Sigmoid colon (tissue), 7 donors: Measurements from ENCODE around the gene COMMD3. TPM values are rescaled to one million over a fixed set of nuclear protein-coding genes. Genes with fewer than 3 reads are reported as not detected.

Experiments used
- DNase-seq: peaks from one replicate; pipeline ENCODE4 v3.0.0-alpha.2; 2019
- H3K27ac ChIP-seq, 4 donors: fragments of 200-600 bp; sonication (generic); one replicate each; pipeline ENCODE4 v1.5.1; 2016 to 2019; ENCODE audit warnings: mild to moderate bottlenecking in 1 of 4
- H3K27me3 ChIP-seq, 3 donors: fragments of 200-600 bp; sonication (generic); one replicate each; pipeline ENCODE4 v1.5.1; 2019; ENCODE audit warnings: mild to moderate bottlenecking in 1 of 3
- H3K36me3 ChIP-seq, 4 donors: fragments of 200-600 bp; sonication (generic); one replicate each; pipeline ENCODE4 v1.5.1; 2016 to 2019
- H3K4me1 ChIP-seq, 4 donors: fragments of 200-600 bp; sonication (generic); one replicate each; pipeline ENCODE4 v1.5.1; 2017 to 2019
- H3K4me3 ChIP-seq, 4 donors: fragments of 200-600 bp; sonication (generic); one replicate each; pipeline ENCODE4 v1.5.1; 2017 to 2019; ENCODE audit warnings: mild to moderate bottlenecking in 2 of 4, moderate library complexity in 1 of 4
- H3K9me3 ChIP-seq, 4 donors: fragments of 200-600 bp in 3 of 4; sonication (generic) in 3 of 4; one replicate each; pipeline versions ENCODE4 v1.5.1 to v1.6.1; 2013 to 2019
- CTCF ChIP-seq, 4 experiments: fragments of 450-650 bp in 3 of 4; fragments of 200-600 bp in 1 of 4; IDR thresholded peaks; one replicate each; pipeline ENCODE4 v1.5.1; 2016 to 2019; ENCODE audit warnings: antibody characterized with exemption in 4 of 4, mild to moderate bottlenecking in 3 of 4, moderate library complexity in 2 of 4
- EP300 ChIP-seq, 4 donors: sonication (generic); formaldehyde crosslinking; IDR thresholded peaks; one replicate each; pipeline ENCODE4 v1.6.1; 2017; ENCODE audit warnings: antibody characterized with exemption in 4 of 4
- POLR2A ChIP-seq, 2 donors: fragments of 450-650 bp; IDR thresholded peaks; one replicate each; pipeline ENCODE4 v1.6.1; 2016; ENCODE audit warnings: antibody characterized with exemption in 2 of 2, mild to moderate bottlenecking in 2 of 2, moderate library complexity in 2 of 2
- POLR2AphosphoS5 ChIP-seq, 4 donors: sonication (generic); formaldehyde crosslinking; IDR thresholded peaks; one replicate each; pipeline ENCODE4 v1.6.1; 2017; ENCODE audit warnings: antibody characterized with exemption in 4 of 4
- WGBS, 2 donors: extraction: QIAGEN DNeasy Blood & Tissue Kit; methylation state at CpG; one replicate each; pipeline ENCODE4 v1.1.7; 2013; 5-methylcytosine and 5-hydroxymethylcytosine counted together
- intact Hi-C: fragments of 100-400 bp; cut with DNase I; formaldehyde crosslinking; loops from one replicate; pipeline ENCODE4 v1.15.1; 2023
- polyA plus RNA-seq, 3 donors: library from polyadenylated mRNA; stranded (reverse); fragments of 200-250 nt; gene quantifications; one replicate each; pipeline ENCODE4 v1.2.3, GENCODE V29; 2013
- total RNA-seq, 4 donors: library from RNA; depleted of rRNA; stranded (reverse); fragments of >200 nt; gene quantifications; one replicate each; pipeline ENCODE4 v1.1.0, GENCODE V29; 2016
- donor health status: healthy with polysubstance abuse.
- donor health status: Bipolar disorder and iron deficiency.
- donor health status: healthy.

COMMD3 gene
- total and polyA plus RNA-seq, 7 donors = 42.3 to 80.1 (median 57.8) TPM

DNA sequence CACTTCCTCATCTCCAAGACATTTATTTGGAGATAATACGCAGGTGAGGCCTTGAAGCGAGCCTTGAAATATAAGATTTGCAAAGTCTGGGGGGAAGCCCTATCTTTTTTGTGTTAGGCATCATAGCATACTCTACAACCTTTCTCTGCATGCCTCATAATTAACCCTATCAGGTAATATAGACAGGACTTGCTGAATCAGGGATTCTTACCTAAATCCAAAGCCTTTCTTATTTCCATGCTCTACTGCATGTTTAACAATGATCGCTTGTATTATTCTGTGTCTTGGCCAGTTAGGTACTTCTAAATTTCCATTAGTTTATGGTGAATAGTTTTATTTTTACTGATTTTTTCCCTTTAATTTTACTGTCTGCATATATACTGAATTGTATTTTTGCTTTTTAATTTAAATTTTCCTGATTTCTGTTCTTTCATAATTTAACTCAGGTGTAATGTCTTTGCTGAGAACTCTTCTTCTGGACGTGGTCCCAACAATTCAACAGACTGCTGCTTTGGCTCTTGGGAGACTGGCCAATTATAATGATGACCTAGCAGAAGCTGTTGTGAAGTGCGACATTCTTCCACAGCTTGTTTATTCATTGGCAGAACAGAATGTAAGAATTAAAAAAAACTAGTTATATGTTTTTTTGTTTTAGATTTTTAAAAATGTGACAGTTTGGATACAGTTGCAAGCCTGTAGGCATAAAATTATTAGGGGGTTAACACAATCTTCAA is 48.4 kb downstream of the COMMD3 start:
- intact Hi-C loops = loop anchor here (5.0 kb wide), 1 partner anchor 63 kb away; no protein-coding TSS in a partner anchor
- no peaks in the 10 kb centered on the region for H3K36me3 ChIP-seq
- no peaks in the 10 kb centered on the region for H3K4me1 ChIP-seq
- no peaks in the 10 kb centered on the region for H3K9me3 ChIP-seq
- 92 to 93% methylated on average over 5 of the region's 5 CpGs for WGBS, 2 donors
- DNase-seq = no peak
- no peak overlapping the region for H3K27ac ChIP-seq
- H3K4me3 ChIP-seq = no peak overlapping the region
- no peak for TF ChIP-seq POLR2AphosphoS5 (IDR thresholded peaks at IDR 0.05)
- TF ChIP-seq EP300 (IDR thresholded peaks at IDR 0.05) = no peak
- peaks cover 0 to 4% (median 0%) of the 10 kb centered on the region in 3 donors for H3K27me3 ChIP-seq

DNA sequence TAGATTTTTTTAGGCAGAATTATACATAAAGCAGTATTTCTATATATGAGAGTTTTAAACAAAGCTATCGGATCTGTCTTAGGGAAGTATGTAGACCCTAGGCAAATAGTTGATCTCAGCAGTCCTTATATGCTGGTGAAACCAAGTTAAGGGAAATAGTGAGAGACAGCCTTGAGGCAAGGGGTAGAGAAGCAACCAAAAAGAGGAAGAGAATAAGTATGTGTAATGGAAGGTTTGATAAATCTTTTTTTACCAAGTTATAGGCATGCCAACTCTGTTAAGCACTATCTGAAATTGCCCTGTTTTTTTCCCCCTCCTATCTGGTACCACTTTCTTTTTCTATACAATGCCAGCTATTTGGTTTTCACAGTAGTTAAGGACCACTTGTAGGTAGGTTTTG is 49.0 kb downstream of the COMMD3 start:
- no peak overlapping the region for H3K4me3 ChIP-seq
- DNase-seq = no peak
- WGBS, 2 donors = 73 to 86% methylated on average over 1 of the region's 1 CpG
- H3K9me3 ChIP-seq = no peaks in the 10 kb centered on the region
- intact Hi-C loops = no loop called here
- no peak overlapping the region for H3K27ac ChIP-seq
- peaks cover 0 to 4% (median 0%) of the 10 kb centered on the region in 3 donors for H3K27me3 ChIP-seq
- TF ChIP-seq POLR2AphosphoS5 (IDR thresholded peaks at IDR 0.05) (no peak), CTCF (IDR thresholded peaks at IDR 0.05) (no peak), POLR2A (IDR thresholded peaks at IDR 0.05) (no peak), EP300 (IDR thresholded peaks at IDR 0.05) (no peak)
- H3K4me1 ChIP-seq = no peaks in the 10 kb centered on the region
- no peaks in the 10 kb centered on the region for H3K36me3 ChIP-seq

DNA sequence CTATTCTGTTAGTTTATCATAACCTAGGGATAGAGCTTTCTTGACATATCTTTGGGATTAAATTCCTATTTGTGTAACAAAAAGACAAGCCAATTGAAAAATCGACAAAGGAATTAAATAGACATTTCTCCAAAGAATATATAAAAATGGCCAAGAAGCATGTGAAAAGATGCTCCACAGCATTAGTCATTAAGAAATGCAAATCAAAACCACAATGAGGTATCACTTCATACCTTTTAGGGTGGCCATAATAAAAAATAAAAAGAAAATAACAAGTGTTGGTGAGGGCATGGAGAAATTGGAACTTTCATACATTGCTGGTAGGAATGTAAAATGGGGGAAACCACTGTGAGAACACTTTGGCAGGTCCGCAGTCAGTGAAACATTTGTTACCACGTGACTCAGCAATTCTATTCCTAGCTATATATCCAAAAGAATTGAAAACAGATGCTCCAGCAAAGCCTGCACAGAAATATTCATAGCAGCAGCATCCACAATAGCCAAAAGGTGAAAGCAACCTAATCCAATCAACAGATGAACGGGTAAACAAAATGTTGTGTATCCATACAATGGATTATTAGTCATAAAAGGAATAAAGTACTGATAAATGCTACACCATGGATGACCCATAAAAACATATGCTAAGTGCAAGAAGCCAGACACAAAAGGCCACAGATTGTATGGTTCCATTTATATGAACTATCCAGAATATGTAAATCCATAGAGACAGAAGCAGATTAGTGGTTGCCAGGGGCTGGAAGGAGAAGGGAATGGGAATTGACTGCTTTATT is 49.7 kb downstream of the COMMD3 start:
- Histone ChIP-seq H3K9me3 (no peaks in the 10 kb centered on the region), H3K36me3 (no peaks in the 10 kb centered on the region), H3K4me3 (no peak overlapping the region), H3K27ac (no peak overlapping the region), H3K27me3 (peaks cover 0 to 4% (median 0%) of the 10 kb centered on the region in 3 donors), H3K4me1 (no peaks in the 10 kb centered on the region)
- TF ChIP-seq POLR2A (IDR thresholded peaks at IDR 0.05) (no peak), EP300 (IDR thresholded peaks at IDR 0.05) (no peak), POLR2AphosphoS5 (IDR thresholded peaks at IDR 0.05) (no peak), CTCF (IDR thresholded peaks at IDR 0.05) (no peak)
- DNase-seq = no peak
- 92 to 93% methylated on average over 4 of the region's 4 CpGs for WGBS, 2 donors
- intact Hi-C loops = no loop called here

DNA sequence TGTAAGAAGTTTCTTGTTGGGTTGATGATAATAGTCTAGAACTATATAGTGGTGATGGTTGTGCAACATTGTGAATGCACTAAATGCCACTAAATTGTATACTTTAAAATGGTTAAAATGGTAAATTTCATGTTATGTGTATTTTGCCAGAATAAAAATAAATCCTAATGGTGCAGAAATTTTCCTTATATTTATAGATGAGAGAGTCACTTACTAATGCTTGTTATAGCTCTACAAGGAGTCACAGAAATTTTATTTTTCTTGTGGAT is 50.2 kb downstream of the COMMD3 start:
- no peak overlapping the region for H3K4me3 ChIP-seq
- intact Hi-C loops = no loop called here
- no peak for DNase-seq
- no peaks in the 10 kb centered on the region for H3K36me3 ChIP-seq
- peaks cover 0 to 4% (median 0%) of the 10 kb centered on the region in 3 donors for H3K27me3 ChIP-seq
- H3K9me3 ChIP-seq = no peaks in the 10 kb centered on the region
- H3K27ac ChIP-seq = no peak overlapping the region
- TF ChIP-seq POLR2AphosphoS5 (IDR thresholded peaks at IDR 0.05) = no peak
- no peak for TF ChIP-seq EP300 (IDR thresholded peaks at IDR 0.05)
- no peak for TF ChIP-seq CTCF (IDR thresholded peaks at IDR 0.05)
- TF ChIP-seq POLR2A (IDR thresholded peaks at IDR 0.05) = no peak
- no peaks in the 10 kb centered on the region for H3K4me1 ChIP-seq

DNA sequence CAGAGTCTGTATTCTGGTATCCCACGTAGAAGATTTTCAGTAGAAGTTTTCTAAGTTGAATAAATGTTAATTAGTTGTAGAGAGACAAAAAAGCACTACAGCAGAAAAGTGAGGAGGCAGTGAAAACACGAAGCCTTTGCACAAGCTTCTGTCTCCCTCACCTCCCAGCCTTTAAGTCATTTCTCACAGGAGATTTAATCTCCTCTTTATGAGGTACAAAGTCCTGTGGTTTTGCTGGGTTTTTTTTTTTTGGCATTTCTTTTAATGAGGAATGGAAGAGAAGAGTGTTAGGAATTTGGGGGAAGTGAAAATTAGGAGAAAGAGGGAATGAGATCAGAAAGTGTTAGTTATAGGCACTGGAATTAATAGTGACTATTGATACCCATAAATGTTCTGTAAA is 50.6 kb downstream of the COMMD3 start:
- Histone ChIP-seq H3K4me3 (no peak overlapping the region), H3K4me1 (no peaks in the 10 kb centered on the region), H3K36me3 (no peaks in the 10 kb centered on the region)

More for the DNA sequence above, 50.6 kb downstream of the COMMD3 start:
- no peak for DNase-seq
- TF ChIP-seq POLR2A (IDR thresholded peaks at IDR 0.05) = no peak
- no peak for TF ChIP-seq EP300 (IDR thresholded peaks at IDR 0.05)
- no peak for TF ChIP-seq CTCF (IDR thresholded peaks at IDR 0.05)
- no peak for TF ChIP-seq POLR2AphosphoS5 (IDR thresholded peaks at IDR 0.05)
- H3K27ac ChIP-seq = no peak overlapping the region
- 22 to 54% methylated on average over 2 of the region's 2 CpGs for WGBS, 2 donors
- intact Hi-C loops = no loop called here
- H3K27me3 ChIP-seq = peaks cover 0 to 4% (median 0%) of the 10 kb centered on the region in 3 donors
- H3K9me3 ChIP-seq = no peaks in the 10 kb centered on the region
